T-helper 1 cell (primary cell): ENCODE results near the gene HOXC11.

Source experiments
- DNase-seq, 5 donors: peaks; one replicate each; pipeline ENCODE4 v3.0.0-alpha.2; 2012 to 2020

The HOXC11 gene

DNA sequence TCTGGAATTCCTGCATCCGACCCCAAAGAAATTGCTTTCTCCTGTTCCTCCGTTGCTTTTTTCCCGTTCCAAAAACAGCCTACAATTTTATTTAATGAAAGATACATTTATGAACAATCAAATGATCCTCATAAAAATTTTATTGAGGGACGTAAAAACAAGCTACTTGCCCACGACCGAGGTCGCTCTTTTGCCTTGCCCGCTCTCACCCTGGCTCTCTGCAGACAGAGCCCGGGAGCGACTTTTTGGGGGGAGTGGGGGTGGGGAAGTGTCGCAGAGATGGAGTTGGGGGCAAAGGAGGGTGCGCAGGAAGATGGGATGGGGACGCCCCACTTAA is 25.9 kb downstream of the HOXC11 start:
- DNase-seq: no peak

DNA sequence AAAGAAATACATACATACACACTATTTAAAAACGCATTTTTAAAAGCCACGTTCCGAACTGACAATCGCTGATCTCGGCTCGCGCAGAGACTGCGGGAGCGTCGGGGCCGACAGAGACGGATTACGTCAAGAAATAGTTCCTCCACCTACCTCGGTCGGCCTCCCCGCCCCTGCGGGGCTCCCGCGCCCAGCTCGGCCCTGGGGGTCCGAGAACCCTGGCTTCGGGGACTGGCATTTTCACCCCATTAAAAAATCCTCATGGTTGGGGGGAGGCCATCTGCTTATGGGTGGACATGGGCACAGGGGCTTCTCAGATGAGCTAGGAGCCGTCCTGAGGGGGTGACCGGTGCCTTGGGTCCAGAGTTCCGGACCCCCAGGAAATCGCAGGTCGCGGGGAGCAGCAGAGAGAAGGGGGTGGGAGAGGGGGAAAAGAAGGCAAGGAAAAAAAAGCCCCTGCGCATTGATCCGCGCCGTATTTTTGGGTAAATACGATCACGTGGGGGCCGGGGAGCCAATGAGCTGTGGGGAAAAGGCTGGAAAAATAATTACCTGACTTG is 26.7 kb downstream of the HOXC11 start:
- DNase-seq: no peak

DNA sequence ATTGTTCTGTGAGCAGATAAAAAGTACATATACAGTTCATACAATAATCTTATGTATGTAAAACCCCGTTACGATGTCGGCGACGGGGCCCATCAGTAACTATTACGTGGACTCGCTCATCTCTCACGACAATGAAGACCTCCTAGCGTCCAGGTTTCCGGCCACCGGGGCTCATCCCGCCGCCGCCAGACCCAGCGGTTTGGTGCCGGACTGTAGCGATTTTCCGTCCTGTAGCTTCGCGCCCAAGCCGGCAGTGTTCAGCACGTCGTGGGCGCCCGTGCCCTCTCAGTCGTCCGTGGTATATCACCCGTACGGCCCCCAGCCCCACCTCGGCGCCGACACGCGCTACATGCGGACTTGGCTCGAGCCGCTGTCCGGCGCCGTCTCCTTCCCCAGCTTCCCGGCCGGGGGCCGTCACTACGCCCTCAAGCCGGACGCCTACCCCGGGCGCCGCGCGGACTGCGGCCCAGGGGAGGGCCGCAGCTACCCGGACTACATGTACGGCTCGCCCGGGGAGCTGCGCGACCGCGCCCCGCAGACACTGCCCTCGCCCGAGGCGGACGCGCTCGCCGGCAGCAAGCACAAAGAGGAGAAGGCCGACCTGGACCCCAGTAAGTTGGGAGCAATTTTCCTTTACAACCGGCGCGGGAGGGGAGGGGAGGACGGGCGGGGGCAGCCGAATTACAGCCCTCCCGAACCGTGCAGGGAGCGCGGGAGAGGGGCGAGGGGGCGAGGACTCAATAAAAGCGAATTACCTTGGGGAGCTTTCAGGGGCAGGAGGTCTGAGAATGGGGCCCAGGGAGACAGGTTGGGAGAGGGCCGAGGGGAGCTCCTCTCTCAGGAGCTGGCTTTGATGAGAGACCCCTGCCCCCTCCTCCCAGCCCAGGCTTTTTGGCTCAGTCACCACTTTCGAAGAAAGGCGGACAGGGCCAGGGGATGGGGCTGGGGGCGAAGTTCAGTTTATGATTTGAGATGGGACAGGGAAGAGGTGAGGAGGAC is 27.5 kb downstream of the HOXC11 start, which contains the start of gene HOXC9:
Gene HOXC9, plus strand, starts transcription at position 46 of the 999 bp plus-strand sequence. Its CDS starts 28 bp downstream, at position 74.
- no peak for DNase-seq

DNA sequence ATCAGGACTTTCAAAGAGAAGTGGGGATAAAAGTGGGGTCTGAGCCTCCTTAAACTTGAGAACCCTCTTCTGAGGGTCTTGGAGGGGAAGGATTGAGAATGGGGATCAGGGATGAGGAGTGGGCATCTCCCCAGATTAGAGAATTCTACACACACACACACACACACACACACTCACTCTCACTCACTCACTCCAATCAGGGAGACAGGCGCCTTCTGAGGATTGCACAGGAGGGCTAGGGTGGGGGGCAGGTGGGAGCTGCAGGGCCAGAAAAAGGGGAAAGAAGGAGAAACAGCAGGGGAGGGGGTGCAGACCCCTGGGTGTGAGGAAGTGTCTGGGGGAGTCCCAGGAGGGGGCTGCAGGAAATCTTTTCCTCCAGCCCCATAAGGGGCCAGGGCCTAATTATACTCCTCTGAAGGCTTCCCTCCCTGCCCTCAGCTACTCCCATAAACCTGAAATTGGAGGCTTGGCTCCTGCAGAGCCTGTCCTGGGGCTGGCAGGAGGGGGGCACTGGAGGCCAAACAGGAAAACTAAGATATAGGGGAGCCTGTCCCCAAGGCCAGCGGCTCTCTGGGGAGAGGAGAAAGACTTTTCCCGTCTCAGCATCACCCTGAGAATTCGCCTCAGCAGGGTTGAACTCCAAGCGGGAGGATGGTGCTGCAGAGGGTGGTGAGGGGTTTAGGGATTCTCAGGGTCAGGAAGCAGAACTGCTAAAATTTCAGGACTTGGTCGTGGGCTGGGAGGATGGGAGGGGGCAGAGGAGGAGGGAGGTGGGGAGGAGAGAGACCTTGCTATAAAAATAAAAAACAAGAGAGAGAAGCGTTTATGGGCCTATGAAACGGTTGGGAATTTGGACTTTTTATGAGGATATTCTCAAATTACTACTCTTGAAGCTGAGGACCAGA is 28.6 kb downstream of the HOXC11 start:
- no peak for DNase-seq

DNA sequence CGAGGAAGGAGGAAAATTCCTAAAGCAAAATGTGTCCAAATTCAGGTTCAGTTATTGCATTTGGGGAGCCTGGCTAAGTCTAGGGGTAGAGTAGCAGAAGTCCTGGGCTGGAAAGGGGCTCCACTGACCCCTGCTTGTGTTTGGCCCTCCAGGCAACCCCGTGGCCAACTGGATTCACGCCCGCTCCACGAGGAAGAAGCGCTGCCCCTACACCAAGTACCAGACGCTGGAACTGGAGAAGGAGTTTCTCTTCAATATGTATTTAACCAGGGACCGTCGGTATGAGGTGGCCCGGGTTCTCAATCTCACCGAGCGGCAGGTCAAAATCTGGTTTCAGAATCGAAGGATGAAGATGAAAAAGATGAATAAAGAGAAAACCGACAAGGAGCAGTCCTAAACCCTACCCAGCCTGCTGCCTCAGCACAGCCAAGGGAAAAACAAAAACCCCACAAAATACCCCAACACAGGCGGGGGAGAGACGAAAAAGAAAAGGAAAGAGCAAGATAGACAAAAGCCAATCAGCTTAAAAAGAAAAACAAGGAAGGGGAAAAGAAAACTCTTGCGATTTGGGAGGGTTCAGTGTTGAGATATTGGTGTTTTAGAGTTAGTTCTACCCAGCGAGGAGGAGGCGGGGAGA is 29.5 kb downstream of the HOXC11 start:
- DNase-seq: no peak

DNA sequence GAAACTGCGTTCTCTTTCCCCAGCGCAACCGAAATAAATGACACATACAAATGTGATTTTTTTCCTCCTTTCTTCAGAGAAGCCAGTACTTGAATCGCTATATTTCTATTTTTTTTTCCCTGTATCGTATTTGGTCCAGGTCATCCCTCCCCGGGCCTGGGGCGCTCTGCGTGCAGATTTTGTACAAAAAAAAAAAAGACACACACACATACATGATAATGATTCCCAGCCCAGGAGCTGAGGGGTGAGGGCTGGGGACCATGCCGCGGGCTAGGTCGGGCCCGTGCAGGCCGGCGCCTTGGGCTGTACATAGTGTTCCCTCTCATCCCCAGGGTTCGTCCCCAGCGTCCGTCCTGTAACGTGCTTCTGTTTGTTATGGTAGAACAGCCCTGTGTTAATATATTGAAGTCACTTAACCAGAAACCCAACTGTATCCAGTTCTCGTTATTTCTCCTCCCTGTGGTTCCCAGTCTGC is 30.0 kb downstream of the HOXC11 start:
- DNase-seq: no peak

DNA sequence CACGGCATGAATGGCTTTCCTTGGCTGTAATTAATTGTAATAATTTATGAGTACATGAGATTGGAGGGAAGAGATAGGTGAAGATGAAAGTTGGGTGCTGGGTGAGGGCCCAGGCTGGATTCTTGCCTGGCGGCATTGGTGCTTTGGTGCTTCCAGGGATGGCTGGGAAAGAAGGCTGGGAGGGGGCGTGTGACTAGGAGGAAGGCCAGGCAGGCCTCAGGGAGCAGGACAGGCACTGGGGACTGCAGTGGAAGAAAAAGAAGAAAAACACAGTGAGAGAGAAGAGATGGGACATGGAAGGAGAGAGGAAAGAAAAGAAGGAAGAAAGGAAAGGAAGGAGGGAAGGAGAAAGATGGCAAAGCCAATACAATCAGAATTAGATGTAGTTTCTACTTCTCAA is 30.7 kb downstream of the HOXC11 start:
- no peak for DNase-seq

DNA sequence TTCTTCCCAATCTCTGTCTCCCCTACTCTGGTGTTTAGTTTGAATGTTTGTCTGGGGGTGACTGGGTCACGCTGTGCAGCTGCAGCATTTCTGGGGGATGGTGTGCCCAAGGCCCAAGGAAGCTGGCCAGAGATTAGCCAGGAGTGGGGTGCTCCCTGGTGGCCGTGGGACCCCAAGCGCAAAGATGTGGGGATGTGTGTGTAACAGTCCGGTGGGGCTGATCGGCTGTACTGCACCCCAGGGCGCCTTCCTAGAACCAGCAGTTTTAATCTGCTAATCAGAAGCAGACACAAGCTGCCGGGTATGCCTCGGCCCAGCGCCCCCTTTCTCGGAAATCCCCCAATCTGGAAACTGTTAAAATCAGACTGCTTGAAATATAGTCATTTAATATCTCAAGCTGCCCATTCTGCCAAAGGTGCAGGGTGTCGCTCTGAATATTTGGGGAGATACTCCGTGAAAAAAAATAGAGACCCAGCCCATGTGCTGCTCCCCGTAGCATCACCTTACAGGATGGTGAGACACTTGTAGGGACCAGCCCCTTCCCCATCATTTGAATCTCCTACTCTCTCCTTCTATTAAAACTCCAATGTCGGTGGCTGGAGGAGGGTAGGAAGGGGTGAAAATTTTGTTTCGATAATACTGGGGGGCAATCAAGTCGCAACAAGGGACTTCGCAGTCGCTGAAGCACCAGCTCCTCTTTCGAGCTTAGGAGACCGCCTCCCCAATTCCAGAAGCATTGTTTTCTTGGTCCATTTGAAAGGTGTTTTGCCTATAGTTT is 31.3 kb downstream of the HOXC11 start:
- DNase-seq: no peak

DNA sequence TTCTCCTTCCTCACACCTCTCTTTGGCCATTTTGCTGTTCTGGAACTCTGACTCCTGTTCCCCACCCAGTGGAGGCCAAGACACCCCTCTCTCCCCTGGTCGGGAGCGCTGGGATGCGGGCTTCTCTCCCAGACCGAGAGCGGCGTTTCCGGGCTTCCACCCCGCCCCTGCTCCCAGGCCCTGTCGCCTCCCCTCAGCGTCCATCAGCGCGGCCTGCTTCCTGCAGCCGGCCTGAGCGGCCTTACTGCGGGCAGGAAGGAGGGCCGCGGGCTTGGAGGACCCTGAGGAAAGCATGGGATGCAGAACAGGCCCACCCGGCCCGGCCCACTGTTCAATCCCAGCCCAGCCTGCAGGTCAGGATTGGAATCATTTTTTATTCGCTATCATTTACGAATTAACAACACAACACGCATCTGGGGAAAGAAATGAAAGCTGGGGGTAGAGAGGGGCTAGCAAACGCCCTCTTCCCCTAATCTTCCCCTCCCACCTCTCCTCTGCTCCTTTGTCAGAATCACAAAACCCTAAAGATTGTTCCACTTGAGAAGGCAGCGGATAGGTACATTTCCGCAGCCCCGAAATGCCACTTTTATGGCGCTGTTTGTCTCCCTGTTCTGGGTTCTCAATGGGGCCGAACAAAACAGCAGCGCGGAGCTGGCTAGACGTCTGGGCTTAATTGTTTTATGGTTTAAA is 32.1 kb downstream of the HOXC11 start:
- DNase-seq: no peak

DNA sequence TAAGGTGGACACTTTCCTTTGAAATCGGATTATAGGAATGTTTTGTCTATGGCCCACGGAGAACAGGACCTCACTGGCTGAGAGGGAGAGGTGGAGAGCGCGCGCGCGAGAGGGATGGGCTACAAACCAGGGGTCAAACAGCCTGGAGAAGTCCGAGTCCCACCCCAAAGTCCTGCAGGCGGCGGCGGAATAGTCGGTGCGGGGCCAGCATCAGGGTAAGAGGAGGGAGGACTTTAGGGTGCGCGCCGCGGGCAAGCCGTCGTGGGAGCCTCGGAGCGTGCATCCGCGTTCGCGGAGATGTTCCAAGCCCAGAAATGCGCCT is 32.6 kb downstream of the HOXC11 start:
- DNase-seq: no peak

DNA sequence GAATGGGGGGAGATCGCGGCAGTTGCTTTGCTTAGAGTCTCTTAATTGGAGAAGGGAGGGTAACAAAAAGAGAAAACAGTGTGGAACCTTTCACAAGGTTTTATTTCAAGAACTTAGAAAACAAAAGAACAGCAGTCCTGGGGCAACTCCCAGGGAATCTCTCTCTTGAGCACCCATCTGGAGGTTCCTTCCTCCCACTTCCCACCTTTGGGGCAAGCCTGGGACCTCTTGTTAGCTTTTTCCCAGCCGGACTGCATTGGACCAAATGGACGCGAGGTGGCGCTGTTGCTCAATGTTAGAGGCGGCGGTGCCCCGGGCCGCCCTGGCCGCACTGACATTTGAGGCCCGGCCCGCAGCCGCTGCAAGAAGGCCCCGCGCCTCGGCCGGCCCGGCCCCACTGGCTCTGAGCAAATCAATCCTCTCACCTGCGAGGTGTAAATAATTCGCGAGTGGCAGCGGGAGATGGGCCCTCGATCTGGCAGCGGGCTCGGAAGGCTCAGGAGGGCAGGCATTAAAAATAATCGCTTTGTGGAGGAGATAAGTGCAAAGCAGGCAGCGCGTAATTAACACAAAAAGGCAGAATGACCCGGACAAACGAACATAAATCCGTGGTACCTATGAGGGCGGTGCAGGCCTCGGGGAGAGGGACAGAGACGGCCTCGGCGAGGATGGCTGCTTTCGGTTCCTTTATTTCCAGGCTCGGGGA is 33.1 kb downstream of the HOXC11 start:
- peak; percentile 57 to 88 (median 74) for DNase-seq

DNA sequence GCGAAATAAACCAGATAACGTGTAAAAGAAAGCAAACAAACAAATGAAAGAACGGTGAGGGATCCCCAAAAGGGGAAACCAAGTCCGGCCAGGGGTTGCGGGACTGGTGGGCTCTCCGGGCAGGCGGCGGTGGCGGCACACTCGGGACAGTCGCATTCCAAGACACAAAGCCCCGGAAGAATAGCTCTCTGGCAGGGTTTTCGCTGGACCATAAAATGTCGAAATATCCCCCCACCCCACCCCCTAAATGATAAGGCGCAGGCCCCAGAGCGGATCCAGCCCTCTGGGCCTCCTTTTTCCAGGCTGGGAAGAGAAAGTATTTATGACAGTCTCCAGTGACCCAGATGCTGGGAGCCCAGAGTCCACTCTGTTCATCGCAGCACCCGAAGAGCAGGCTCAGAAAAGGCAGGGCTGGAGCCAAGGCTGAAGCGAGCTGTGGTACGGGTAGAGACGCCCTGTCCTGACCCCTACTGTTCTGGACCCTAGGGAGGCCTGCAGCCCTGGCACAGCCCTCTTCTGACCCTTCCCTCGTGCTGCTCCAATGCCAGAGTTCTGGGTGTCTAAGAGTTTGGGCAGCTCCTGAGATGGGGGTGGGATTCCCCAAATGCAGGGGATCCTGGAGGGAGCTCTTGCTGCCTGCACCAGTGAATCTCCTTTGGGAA is 33.8 kb downstream of the HOXC11 start:
- no peak for DNase-seq

DNA sequence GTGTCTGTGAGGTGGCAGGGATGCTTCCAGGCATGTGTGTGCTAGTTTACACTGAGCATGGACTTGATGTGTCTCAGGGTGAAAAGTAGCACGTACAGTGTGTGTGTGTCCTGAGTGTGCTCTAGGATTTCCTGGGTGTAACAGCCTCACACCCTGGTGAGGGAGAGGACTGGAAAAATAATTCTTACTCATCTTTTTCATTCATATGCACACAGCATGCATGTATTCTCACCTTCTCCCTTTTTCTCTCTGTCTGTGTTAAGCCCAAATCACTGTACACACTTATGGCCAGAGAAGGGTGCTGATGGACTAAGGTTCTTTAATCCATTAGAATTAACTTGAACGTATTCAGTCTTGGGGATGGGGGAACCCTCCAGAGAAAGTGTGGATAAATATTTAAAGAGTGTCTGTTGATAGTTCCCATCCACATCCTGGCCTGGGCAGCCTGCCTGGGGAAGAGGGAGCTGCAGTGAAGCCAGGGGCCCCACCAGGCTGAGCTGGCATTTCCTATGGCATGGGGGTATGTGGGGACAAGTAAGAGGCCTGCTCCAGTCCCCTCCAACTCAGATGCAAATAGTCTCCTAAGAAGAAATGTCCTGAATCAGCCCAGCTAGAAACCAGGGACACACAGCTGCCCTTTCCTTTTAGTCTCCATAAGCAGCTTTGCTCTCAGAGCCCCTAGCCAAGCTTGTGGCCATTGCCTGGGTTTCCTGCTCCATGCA is 34.8 kb downstream of the HOXC11 start:
- no peak for DNase-seq

DNA sequence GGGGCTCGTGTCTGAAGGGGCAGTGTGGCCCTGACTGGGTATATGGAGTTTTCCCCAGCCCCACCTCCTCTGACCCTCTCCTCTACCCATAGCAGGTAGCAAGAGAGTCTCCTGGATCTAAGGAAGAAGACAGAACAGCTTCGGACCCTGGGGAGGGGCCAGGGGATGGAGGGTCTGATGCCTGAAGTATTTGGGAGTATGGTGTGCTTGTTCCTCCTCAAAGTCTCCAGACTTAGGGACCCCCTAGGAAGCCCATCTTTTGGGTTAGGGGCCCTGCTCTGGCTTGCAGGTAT is 35.3 kb downstream of the HOXC11 start:
- no peak for DNase-seq

DNA sequence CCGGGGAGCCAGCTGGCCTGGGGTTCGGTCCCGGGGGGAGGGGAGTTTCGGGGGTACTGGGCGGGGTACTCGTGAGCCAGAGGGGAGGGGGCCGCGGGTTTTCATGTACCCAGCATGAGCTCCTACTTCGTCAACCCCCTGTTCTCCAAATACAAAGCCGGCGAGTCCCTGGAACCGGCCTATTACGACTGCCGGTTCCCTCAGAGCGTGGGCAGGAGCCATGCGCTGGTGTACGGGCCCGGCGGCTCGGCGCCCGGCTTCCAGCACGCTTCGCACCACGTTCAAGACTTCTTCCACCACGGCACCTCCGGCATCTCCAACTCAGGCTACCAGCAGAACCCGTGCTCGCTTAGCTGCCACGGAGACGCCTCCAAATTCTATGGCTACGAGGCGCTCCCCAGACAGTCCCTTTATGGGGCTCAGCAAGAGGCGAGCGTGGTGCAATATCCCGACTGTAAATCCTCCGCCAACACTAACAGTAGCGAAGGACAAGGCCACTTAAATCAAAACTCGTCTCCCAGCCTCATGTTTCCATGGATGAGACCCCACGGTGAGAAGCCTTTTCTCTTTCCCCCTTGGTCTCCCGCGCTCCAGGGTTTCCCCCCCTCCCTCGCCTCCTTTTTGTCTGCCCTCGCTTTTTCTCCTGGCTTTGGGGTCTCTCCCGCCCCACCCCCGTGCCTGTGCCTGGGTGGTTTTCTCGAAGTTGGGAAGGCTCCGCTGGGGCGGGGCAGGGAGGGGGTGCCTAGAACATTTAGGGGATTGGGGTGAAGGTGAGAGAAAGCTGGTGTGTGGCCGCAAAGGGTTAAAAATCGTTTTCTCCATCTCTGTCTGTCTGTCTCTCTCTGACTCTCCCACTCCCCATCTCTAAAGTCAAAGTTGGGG is 36.5 kb downstream of the HOXC11 start:
- no peak for DNase-seq

DNA sequence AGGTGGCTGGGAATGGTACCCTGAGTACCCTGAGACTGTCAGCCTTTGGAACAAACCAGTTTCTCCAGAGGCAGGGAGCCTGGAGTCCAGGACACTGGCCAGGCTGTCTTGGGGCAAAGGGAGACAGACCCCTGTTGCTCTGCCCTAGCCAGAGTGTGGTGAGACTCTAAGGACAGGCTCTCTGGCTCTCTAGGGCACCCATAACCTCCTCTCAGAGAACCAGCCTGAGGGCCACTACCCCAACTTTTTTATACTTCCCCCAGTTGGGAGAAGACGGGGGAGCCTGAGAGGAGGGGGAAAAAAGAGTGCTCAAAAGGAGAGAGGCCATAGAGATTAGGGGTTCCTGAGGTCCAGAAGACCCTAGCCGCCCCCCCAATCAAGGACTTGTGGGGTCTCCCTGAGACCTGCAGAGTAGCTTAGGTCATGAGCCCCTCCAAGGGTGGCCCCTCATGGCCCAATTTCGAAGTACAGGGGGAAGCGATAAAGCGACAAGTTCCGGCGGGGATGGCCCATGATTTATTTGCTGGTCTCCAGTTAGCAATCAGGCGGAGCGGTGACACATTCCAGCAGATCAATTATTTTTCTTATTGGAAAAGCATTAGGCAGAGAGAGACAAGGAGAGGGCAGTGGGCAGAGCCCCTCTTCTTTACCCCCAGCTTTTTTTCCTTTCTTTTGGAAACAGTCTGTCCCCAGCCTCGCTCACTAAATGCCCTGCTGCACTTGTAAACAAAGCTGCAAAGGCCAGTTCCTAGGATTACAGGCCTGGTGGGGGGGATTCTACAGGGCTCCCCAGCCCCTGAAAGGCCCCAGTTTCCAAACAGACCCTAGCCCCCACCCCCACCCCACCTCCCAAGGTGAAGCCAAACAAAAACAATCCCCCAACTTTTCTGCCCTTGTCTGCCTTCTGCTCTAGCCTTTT is 37.4 kb downstream of the HOXC11 start:
- DNase-seq: no peak

DNA sequence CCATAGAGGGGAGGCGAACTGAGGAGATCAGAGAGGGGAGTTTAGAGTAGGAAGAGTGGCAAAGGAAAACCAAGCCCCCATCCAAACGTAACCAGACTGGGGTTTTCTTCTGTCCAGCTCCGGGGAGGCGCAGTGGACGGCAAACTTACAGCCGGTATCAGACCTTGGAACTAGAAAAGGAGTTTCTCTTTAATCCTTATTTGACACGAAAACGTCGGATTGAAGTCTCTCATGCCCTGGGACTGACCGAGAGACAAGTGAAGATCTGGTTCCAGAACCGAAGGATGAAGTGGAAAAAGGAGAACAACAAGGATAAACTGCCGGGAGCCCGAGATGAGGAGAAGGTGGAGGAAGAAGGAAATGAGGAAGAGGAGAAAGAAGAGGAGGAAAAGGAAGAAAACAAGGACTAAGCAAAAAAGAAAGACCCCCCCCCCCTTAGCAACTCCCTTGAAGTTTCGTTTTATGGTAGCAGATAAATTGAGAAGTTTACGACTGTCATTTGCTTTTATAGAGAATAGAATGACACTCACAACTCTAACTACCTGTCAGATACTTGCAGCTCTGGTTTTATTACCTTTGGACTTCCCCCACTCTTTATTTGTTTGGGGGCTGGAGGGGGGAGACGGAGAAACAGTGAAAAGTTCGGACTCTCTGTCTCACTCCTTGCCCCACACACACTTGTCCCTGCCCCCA is 38.2 kb downstream of the HOXC11 start:
- no peak for DNase-seq
